Measurements from ENCODE around the gene PRDM15. TPM values are rescaled to one million over a fixed set of nuclear protein-coding genes. Genes with fewer than 3 reads are reported as not detected.

The PRDM15 gene
- total RNA-seq, 6 donors from 2014 or later: 5.3 to 31.4 (median 7.4) TPM

DNA sequence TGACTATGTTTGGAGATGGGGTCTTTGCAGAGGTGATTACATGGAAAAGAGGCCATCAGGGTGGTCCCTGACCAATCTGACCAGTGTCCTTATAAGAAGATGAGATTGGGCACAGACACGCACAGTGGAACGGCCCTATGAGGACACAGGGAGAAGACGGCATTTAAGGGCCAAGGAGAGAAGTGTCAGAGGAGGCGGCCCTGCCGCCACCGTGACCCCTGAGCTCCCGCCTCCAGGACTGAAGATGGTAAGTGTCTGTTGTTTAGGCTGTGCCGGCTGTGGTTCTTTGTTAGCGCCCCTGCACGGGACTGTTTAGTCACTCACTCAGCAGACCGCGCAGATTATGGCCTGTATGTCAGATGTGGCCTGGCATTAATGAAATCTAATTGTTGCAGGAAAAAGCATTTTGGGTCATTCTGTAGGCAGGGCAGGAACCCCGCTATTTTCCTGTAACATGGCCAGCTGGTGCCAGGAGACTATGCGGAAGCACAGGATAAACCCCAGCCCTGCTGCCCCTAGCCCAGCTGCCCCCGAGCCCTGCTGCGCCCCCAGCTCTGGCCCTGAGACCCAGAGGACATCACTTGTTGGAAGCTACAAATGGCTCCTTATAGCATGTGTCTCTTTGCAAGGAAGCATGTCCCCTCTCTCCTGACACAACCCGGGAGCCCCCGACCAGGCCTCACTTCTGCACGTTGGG, 58.6 kb downstream of the PRDM15 start:
- H3K4me1 ChIP-seq: peaks cover 0 to 7% (median 2%) of the 10 kb centered on the region in 4 donors
- H3K36me3 ChIP-seq: peaks cover 0 to 34% (median 13%) of the 10 kb centered on the region in 4 donors
- TF ChIP-seq POLR2AphosphoS5 (IDR thresholded peaks at IDR 0.05) (no peak), POLR2A (IDR thresholded peaks at IDR 0.05) (no peak), EP300 (IDR thresholded peaks at IDR 0.05) (no peak)
- TF ChIP-seq, protein P1, sequence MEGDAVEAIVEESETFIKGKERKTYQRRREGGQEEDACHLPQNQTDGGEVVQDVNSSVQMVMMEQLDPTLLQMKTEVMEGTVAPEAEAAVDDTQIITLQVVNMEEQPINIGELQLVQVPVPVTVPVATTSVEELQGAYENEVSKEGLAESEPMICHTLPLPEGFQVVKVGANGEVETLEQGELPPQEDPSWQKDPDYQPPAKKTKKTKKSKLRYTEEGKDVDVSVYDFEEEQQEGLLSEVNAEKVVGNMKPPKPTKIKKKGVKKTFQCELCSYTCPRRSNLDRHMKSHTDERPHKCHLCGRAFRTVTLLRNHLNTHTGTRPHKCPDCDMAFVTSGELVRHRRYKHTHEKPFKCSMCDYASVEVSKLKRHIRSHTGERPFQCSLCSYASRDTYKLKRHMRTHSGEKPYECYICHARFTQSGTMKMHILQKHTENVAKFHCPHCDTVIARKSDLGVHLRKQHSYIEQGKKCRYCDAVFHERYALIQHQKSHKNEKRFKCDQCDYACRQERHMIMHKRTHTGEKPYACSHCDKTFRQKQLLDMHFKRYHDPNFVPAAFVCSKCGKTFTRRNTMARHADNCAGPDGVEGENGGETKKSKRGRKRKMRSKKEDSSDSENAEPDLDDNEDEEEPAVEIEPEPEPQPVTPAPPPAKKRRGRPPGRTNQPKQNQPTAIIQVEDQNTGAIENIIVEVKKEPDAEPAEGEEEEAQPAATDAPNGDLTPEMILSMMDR (IDR thresholded peaks at IDR 0.05): no peak
- no peak overlapping the region for H3K4me3 ChIP-seq
- no peaks in the 10 kb centered on the region for H3K27me3 ChIP-seq
- H3K9me3 ChIP-seq: no peaks in the 10 kb centered on the region
- WGBS, 2 donors: 90 to 96% methylated on average over 12 to 19 of the region's 19 CpGs
- ATAC-seq (ENCODE audit: low FRiP score in 2 of 2) (no peak), DNase-seq (peak in 1 of 2 donors; percentile 58)
- no peak overlapping the region for H3K27ac ChIP-seq

DNA sequence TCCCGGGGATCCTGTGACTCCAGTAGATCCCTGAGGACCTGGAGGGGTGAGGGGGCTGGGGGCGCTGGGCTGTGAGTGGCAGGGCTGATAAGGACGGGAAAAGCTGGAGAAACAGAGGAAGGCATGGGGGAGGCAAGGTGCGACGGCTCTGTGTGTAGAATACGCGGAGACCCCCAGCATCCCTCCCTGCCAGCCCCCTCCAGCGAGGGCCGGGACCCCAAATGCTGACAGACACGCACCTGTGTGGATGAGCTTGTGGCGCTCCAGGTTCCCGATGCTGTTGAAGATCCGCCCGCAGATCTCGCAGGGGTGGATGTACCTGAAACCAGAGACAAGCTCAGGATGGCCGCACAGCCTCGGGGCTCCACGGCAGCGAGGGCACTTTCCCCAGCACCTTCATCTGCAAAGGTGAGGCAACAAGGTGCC, 59.3 kb downstream of the PRDM15 start:
- DNase-seq (peak in 1 of 2 donors; percentile 66), ATAC-seq (ENCODE audit: low FRiP score in 2 of 2) (no peak)
- Histone ChIP-seq H3K4me1 (peaks cover 0 to 7% (median 2%) of the 10 kb centered on the region in 4 donors), H3K9me3 (no peaks in the 10 kb centered on the region), H3K27ac (no peak overlapping the region), H3K4me3 (no peak overlapping the region), H3K27me3 (no peaks in the 10 kb centered on the region), H3K36me3 (peaks cover 0 to 34% (median 16%) of the 10 kb centered on the region in 4 donors)
- TF ChIP-seq, protein P1 (IDR thresholded peaks at IDR 0.05): no peak
- TF ChIP-seq EP300 (IDR thresholded peaks at IDR 0.05): no peak
- TF ChIP-seq POLR2AphosphoS5 (IDR thresholded peaks at IDR 0.05): no peak
- TF ChIP-seq POLR2A (IDR thresholded peaks at IDR 0.05): no peak
- 92 to 93% methylated on average over 18 to 19 of the region's 19 CpGs for WGBS, 2 donors

DNA sequence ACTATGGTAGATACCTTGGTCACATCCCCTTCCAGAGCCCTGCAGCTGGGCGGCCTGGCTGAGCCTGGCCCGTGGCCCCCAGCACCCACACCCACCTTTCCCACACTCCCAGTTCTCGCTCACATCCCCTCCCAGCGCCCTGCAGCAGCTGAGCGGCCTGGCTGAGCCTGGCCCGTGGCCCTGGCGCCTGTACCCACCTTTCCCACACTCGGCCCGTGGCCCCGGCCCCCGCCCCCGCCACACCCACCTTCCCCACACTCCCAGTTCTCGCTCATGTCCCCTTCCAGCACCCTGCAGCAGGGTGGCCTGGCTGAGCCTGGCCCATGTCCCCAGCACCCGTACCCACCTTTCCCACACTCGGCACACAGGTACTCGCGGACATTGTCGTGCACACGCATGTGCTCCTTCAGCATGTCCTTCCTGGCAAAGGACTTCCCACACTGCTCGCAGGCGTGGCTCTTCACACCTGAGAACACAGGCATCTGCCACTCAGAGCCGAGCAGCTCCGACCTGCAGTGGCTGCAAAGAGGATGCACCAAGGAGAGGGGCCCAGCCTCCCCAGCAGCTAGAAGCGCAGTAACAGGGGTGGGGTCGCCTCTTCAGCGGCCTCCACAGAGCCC, 59.8 kb downstream of the PRDM15 start:
- no peak for TF ChIP-seq POLR2A (IDR thresholded peaks at IDR 0.05)
- no peak for TF ChIP-seq EP300 (IDR thresholded peaks at IDR 0.05)
- TF ChIP-seq, protein P1 (IDR thresholded peaks at IDR 0.05): no peak
- ATAC-seq (ENCODE audit: low FRiP score in 2 of 2) (no peak), DNase-seq (peak in 1 of 2 donors; percentile 77)
- Histone ChIP-seq H3K4me3 (no peak overlapping the region), H3K27ac (no peak overlapping the region), H3K4me1 (peaks cover 0 to 7% (median 2%) of the 10 kb centered on the region in 4 donors), H3K27me3 (no peaks in the 10 kb centered on the region), H3K9me3 (no peaks in the 10 kb centered on the region), H3K36me3 (peaks cover 0 to 34% (median 18%) of the 10 kb centered on the region in 4 donors)
- 96 to 97% methylated on average over 24 to 26 of the region's 26 CpGs for WGBS, 2 donors

- WGBS, 2 donors: 93 to 95% methylated on average over 24 of the region's 24 CpGs
- DNase-seq (no peak), ATAC-seq (ENCODE audit: low FRiP score in 2 of 2) (no peak)
- TF ChIP-seq, protein P1 (IDR thresholded peaks at IDR 0.05): no peak
- no peak for TF ChIP-seq POLR2AphosphoS5 (IDR thresholded peaks at IDR 0.05)
- no peak for TF ChIP-seq POLR2A (IDR thresholded peaks at IDR 0.05)
- no peak for TF ChIP-seq EP300 (IDR thresholded peaks at IDR 0.05)
- Histone ChIP-seq H3K9me3 (no peaks in the 10 kb centered on the region), H3K27ac (no peak overlapping the region), H3K27me3 (no peaks in the 10 kb centered on the region), H3K4me3 (no peak overlapping the region), H3K4me1 (peaks cover 0 to 7% (median 2%) of the 10 kb centered on the region in 4 donors), H3K36me3 (peaks cover 0 to 32% (median 22%) of the 10 kb centered on the region in 4 donors)
Observed at GRCh38 chr21:41817877-41818855, 61.0 kb downstream of the PRDM15 start.
